Natural killer cell (primary cell): Measurements from ENCODE around the gene HLX. TPM values are rescaled to one million over a fixed set of nuclear protein-coding genes. Genes with fewer than 3 reads are reported as not detected.

Experiments
- ATAC-seq, 3 donors: fragments of 150-1000 bp in 2 of 3; fragments of 200-7000 bp in 1 of 3; cut with Tn5 transposase; 1 replicate in 1 of 3; 2 replicates in 2 of 3; pipeline ENCODE4 v1.10.0; 2021; ENCODE audit warnings: mild to moderate bottlenecking in 2 of 3, moderate library complexity in 2 of 3
- DNase-seq, 2 donors: peaks; one replicate each; pipeline versions ENCODE4 v3.0.0 to v3.0.0-alpha.2; 2013 to 2021; ENCODE audit warnings: mixed read lengths in 1 of 2
- H3K27ac ChIP-seq: one replicate; pipeline ENCODE4 v1.5.1; 2013; ENCODE audit warnings: mild to moderate bottlenecking, low read length
- H3K27me3 ChIP-seq: one replicate; pipeline ENCODE4 v1.6.1; 2013; ENCODE audit warnings: low read length; ENCODE audit not compliant: control insufficient read depth, insufficient read depth
- H3K36me3 ChIP-seq: one replicate; pipeline ENCODE4 v1.6.1; 2013; ENCODE audit warnings: low read length; ENCODE audit not compliant: control insufficient read depth, insufficient read depth
- H3K4me1 ChIP-seq: one replicate; pipeline ENCODE4 v1.6.1; 2013; ENCODE audit warnings: low read length; ENCODE audit not compliant: control insufficient read depth, insufficient read depth
- H3K4me3 ChIP-seq: one replicate; pipeline ENCODE4 v1.5.1; 2013; ENCODE audit warnings: low read length
- H3K9me3 ChIP-seq: one replicate; pipeline ENCODE4 v1.6.1; 2013; ENCODE audit warnings: low read length; ENCODE audit not compliant: control insufficient read depth, insufficient read depth
- H3K27ac Mint-ChIP-seq, 2 donors: one replicate each; pipeline ENCODE4 v1.8.0; 2022; ENCODE audit warnings: mild to moderate bottlenecking in 2 of 2, mixed read lengths in 2 of 2, moderate library complexity in 1 of 2
- H3K27me3 Mint-ChIP-seq, 2 donors: one replicate each; pipeline ENCODE4 v1.8.0; 2022; ENCODE audit warnings: low read depth in 2 of 2, mixed read lengths in 2 of 2
- H3K36me3 Mint-ChIP-seq: one replicate; pipeline ENCODE4 v1.8.0; 2022; ENCODE audit warnings: mixed read lengths
- H3K4me1 Mint-ChIP-seq, 2 donors: one replicate each; pipeline ENCODE4 v1.8.0; 2022; ENCODE audit warnings: mixed read lengths in 2 of 2
- H3K4me3 Mint-ChIP-seq: one replicate; pipeline ENCODE4 v1.8.0; 2022; ENCODE audit warnings: mild to moderate bottlenecking, moderate library complexity, mixed read lengths
- H3K9me3 Mint-ChIP-seq, 2 donors: one replicate each; pipeline ENCODE4 v1.8.0; 2022; ENCODE audit warnings: mixed read lengths in 2 of 2
- WGBS: methylation state at CpG from one replicate; pipeline ENCODE4 v1.1.7; 2013; ENCODE audit warnings: missing lambda C conversion rate; ENCODE audit not compliant: insufficient coverage; 5-methylcytosine and 5-hydroxymethylcytosine counted together
- intact Hi-C: fragments of 100-400 bp; cut with micrococcal nuclease; formaldehyde crosslinking; loops from one replicate; pipeline ENCODE4 v1.14.2; 2022
- total RNA-seq, 4 donors: library from RNA; stranded (reverse); fragments of 120-200 nt in 1 of 4; gene quantifications; one replicate each; pipeline versions ENCODE4 v1.2.3 to v1.2.4, GENCODE V29; 2013 to 2022
- TF ChIP-seq, protein P1 (sequence below): fragments of 200-600 bp; IDR thresholded peaks from one replicate; pipeline ENCODE4 v1.8.0; 2022; ENCODE audit warnings: antibody characterized with exemption

HLX gene
- total RNA-seq, 3 donors from 2014 or later (not counting 1 experiment from before 2014, with no cell fraction given) = 0.93 to 19.3 (median 1.0) TPM

DNA sequence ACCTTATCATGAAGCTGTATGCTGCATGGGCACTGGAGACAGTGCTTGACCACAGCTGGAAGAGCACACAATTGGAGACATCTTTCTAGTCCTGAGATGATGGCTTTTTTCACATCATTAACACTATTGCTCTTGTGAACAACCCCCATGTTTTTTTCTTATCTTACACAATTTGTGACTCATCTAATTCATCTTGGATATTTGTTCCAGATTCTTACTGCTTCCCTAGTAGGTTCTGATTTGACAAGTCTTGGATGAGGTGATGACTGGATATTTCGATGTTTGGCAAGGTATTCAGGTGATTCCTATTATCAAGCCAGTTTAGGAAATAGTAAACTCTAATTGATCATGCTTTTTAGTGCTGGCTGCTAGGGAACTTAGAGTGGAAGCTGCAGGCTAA lies 23.7 kb downstream of the HLX start:
- DNase-seq (no peak), ATAC-seq (no peak)
- Histone ChIP-seq H3K9me3 (no peaks in the 10 kb centered on the region), H3K27ac (no peak overlapping the region), H3K4me3 (no peak overlapping the region), H3K4me1 (no peaks in the 10 kb centered on the region), H3K27me3 (no peaks in the 10 kb centered on the region), H3K36me3 (no peaks in the 10 kb centered on the region)
- no peak overlapping the region for H3K4me3 Mint-ChIP-seq
- H3K4me1 Mint-ChIP-seq = no peaks in the 10 kb centered on the region
- intact Hi-C loops = no loop called here
- 90% methylated on average over 1 of the region's 1 CpG for WGBS
- TF ChIP-seq, protein P1, sequence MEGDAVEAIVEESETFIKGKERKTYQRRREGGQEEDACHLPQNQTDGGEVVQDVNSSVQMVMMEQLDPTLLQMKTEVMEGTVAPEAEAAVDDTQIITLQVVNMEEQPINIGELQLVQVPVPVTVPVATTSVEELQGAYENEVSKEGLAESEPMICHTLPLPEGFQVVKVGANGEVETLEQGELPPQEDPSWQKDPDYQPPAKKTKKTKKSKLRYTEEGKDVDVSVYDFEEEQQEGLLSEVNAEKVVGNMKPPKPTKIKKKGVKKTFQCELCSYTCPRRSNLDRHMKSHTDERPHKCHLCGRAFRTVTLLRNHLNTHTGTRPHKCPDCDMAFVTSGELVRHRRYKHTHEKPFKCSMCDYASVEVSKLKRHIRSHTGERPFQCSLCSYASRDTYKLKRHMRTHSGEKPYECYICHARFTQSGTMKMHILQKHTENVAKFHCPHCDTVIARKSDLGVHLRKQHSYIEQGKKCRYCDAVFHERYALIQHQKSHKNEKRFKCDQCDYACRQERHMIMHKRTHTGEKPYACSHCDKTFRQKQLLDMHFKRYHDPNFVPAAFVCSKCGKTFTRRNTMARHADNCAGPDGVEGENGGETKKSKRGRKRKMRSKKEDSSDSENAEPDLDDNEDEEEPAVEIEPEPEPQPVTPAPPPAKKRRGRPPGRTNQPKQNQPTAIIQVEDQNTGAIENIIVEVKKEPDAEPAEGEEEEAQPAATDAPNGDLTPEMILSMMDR = no peak
- H3K27me3 Mint-ChIP-seq = peaks cover 7 to 16% of the 10 kb centered on the region in 2 donors
- H3K9me3 Mint-ChIP-seq = peaks cover 0 to 2% of the 10 kb centered on the region in 2 donors
- no peaks in the 10 kb centered on the region for H3K36me3 Mint-ChIP-seq
- H3K27ac Mint-ChIP-seq = no peak overlapping the region

DNA sequence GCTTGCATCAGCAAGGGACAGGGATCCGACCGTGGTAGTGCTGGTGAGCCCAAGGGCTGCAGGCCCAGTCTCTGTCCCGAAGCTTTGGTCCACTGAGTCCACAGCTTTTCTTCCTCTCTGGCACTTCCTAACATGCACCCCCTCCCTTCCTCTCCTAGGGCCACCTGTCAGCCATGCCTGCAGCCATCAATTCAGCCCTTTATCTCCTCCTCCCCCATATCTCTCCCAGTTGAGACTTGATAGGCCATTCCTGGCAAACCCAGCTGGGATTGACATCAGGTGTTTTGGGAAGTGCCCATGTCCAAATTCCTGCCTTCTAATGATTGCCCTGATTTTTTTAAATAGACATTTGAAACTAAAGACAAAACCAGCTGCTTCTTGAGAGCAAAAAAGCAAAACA lies 25.6 kb downstream of the HLX start:
- Histone ChIP-seq H3K4me1 (no peaks in the 10 kb centered on the region), H3K9me3 (no peaks in the 10 kb centered on the region), H3K36me3 (no peaks in the 10 kb centered on the region), H3K4me3 (no peak overlapping the region), H3K27me3 (no peaks in the 10 kb centered on the region), H3K27ac (no peak overlapping the region)
- peaks cover 0 to 2% of the 10 kb centered on the region in 2 donors for H3K9me3 Mint-ChIP-seq
- ATAC-seq (no peak), DNase-seq (no peak)
- H3K27ac Mint-ChIP-seq = no peak overlapping the region
- TF ChIP-seq, protein P1 = no peak
- H3K27me3 Mint-ChIP-seq = peaks cover 10 to 16% of the 10 kb centered on the region in 2 donors
- no peaks in the 10 kb centered on the region for H3K4me1 Mint-ChIP-seq
- intact Hi-C loops = no loop called here
- 86% methylated on average over 3 of the region's 3 CpGs for WGBS
- H3K4me3 Mint-ChIP-seq = no peak overlapping the region
- no peaks in the 10 kb centered on the region for H3K36me3 Mint-ChIP-seq

DNA sequence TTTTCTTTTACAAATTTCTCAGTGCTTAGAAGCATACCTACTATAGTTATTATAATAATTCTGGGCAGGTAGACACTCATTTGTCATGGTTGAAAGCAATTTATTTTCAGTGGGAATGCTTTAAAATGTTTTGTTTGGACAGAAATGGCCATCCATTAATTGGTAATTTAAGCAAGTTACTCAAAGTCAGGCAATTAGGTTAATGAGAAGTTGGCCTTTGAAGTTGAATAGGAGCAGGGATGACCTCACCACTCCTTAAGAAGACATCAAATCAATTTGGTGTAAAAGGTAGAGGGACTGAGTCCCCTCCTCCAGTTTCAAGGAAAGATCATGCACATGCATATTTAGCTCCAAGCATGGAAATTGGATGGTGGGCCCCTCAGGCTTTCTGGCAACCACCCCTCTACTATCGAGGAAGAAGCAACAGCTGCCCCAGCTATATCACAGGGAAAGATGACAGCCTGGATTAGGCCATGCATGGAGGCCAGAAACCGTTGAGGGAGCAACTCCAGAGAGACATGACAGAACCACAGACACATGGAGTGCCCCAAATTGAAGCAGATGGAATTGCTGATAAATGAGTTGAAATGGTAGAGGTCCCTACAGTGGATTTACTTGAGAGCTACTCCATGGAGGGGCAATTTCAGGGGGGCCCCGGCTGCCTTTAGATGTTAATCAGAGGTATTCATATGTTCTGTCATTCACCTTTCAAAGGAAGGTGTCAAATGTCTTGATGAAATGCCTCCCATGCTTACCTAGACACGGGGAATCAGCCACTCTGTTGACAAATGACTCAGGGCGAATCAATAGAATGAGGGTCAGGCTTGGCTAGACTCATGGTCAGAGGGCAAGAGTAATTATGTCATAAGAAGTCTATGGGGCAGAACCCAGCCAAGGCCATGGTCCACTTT lies 26.7 kb downstream of the HLX start:
- Histone ChIP-seq H3K4me3 (no peak overlapping the region), H3K27me3 (no peaks in the 10 kb centered on the region), H3K4me1 (no peaks in the 10 kb centered on the region), H3K36me3 (no peaks in the 10 kb centered on the region), H3K27ac (no peak overlapping the region), H3K9me3 (no peaks in the 10 kb centered on the region)
- peaks cover 6 to 7% of the 10 kb centered on the region in 2 donors for H3K27me3 Mint-ChIP-seq
- no peaks in the 10 kb centered on the region for H3K4me1 Mint-ChIP-seq
- intact Hi-C loops = no loop called here
- DNase-seq = no peak
- H3K4me3 Mint-ChIP-seq = no peak overlapping the region
- TF ChIP-seq, protein P1 = no peak
- no peak overlapping the region for H3K27ac Mint-ChIP-seq
- no peaks in the 10 kb centered on the region for H3K9me3 Mint-ChIP-seq
- 82% methylated on average over 5 of the region's 5 CpGs for WGBS
- no peaks in the 10 kb centered on the region for H3K36me3 Mint-ChIP-seq
- no peak for ATAC-seq
